Right lobe of liver (tissue), 4 donors: ENCODE data around the gene PSG11.
"Not testable (repeated sequence)": the region's sequence is repeated elsewhere in the genome, so short reads cannot be mapped to it uniquely, and the experiment has no call there.

Experiments used
- POLR2A ChIP-seq: fragments of 450-650 bp; IDR thresholded peaks from one replicate; pipeline ENCODE4 v1.6.1; 2017; ENCODE audit warnings: antibody characterized with exemption, mild to moderate bottlenecking
- TF ChIP-seq, protein P1 (sequence below), 4 donors: fragments of 200-600 bp in 3 of 4; fragments of 450-650 bp in 1 of 4; IDR thresholded peaks; one replicate each; pipeline versions ENCODE4 v1.5.1 to v1.8.0; 2016 to 2022; ENCODE audit warnings: antibody characterized with exemption in 4 of 4, mild to moderate bottlenecking in 2 of 4
- donor health status: DM: no; HTN: no; CAD: no.
- donor health status: DM: no; HTN: no; CAD: no.
- donor health status: DM: no; HTN: yes; CAD: no.

DNA sequence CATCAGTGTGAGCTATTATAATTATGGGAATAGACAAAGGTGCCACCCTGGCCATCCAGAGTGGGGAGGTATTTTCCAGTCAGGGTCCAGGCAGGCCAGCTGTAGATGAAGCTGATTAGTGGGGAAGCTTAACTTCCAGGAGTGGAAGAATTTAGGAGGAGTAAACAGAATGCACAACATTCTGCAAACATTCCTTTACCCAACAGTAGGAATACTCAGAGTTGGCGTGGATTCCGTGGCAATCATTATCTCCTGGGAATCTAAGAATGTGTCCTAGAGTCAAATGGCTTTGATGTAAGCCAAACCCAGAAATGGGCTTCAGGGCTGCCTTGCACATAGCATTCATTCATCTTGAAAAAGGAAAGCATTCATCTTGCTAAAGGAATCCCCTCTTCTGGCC is 33.2 kb upstream of the PSG11 start:
- TF ChIP-seq, protein P1, sequence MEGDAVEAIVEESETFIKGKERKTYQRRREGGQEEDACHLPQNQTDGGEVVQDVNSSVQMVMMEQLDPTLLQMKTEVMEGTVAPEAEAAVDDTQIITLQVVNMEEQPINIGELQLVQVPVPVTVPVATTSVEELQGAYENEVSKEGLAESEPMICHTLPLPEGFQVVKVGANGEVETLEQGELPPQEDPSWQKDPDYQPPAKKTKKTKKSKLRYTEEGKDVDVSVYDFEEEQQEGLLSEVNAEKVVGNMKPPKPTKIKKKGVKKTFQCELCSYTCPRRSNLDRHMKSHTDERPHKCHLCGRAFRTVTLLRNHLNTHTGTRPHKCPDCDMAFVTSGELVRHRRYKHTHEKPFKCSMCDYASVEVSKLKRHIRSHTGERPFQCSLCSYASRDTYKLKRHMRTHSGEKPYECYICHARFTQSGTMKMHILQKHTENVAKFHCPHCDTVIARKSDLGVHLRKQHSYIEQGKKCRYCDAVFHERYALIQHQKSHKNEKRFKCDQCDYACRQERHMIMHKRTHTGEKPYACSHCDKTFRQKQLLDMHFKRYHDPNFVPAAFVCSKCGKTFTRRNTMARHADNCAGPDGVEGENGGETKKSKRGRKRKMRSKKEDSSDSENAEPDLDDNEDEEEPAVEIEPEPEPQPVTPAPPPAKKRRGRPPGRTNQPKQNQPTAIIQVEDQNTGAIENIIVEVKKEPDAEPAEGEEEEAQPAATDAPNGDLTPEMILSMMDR (IDR thresholded peaks at IDR 0.05) = not testable (repeated sequence)
- TF ChIP-seq POLR2A = not testable (repeated sequence)
